Ovary (tissue), 3 donors: Measurements from ENCODE around the gene DCUN1D4.

ENCODE experiments used
- CTCF ChIP-seq, 3 donors: fragments of 450-650 bp in 2 of 3; fragments of 200-600 bp in 1 of 3; IDR thresholded peaks; one replicate each; pipeline versions ENCODE4 v1.5.1 to v1.8.0; 2016 to 2022; ENCODE audit warnings: antibody characterized with exemption in 3 of 3, mild to moderate bottlenecking in 1 of 3
- EP300 ChIP-seq: sonication (generic); formaldehyde crosslinking; IDR thresholded peaks from one replicate; pipeline ENCODE4 v1.6.1; 2017; ENCODE audit warnings: antibody characterized with exemption
- POLR2A ChIP-seq: fragments of 450-650 bp; IDR thresholded peaks from one replicate; pipeline ENCODE4 v1.6.1; 2017; ENCODE audit warnings: antibody characterized with exemption, mild to moderate bottlenecking, moderate library complexity
- donor health status: DM: no; HTN: no; CAD: no.

GRCh38 chr4:51862781-51863180 is 19.8 kb downstream of the DCUN1D4 start:
- TF ChIP-seq CTCF (IDR thresholded peaks at IDR 0.05), result no peak
- no peak for TF ChIP-seq POLR2A
- TF ChIP-seq EP300, result no peak
